GM23338 (cell line): Measurements from ENCODE around the gene CELA2A. TPM values are rescaled to one million over a fixed set of nuclear protein-coding genes. Genes with fewer than 3 reads are reported as not detected.

Experiments used
- ATAC-seq: fragments of 200-7000 bp; cut with Tn5 transposase; 3 replicates; pipeline ENCODE4 v1.9.1; 2020
- DNase-seq: peaks from one replicate; pipeline ENCODE4 v3.0.0-alpha.2; 2015; ENCODE audit warnings: low spot score
- H2AFZ ChIP-seq: fragments of 200-600 bp; sonication (generic); 2 replicates; pipeline ENCODE4 v1.8.0; 2016; ENCODE audit warnings: antibody characterized with exemption, mild to moderate bottlenecking, moderate library complexity
- H3F3A ChIP-seq: fragments of 200-600 bp; sonication (generic); replicated peaks from 2 replicates; pipeline ENCODE4 v1.8.0; 2017; ENCODE audit warnings: antibody characterized with exemption, mixed run types, low read depth
- H3K27ac ChIP-seq: fragments of 200-600 bp; sonication (generic); 2 replicates; pipeline ENCODE4 v1.6.1; 2016; ENCODE audit warnings: low read depth
- H3K27me3 ChIP-seq: fragments of 200-600 bp; sonication (generic); 2 replicates; pipeline ENCODE4 v1.8.0; 2016; ENCODE audit warnings: mild to moderate bottlenecking, mixed run types, moderate library complexity; ENCODE audit not compliant: insufficient read depth
- H3K36me3 ChIP-seq: fragments of 200-600 bp; sonication (generic); 2 replicates; pipeline ENCODE4 v1.8.0; 2016; ENCODE audit warnings: mild to moderate bottlenecking; ENCODE audit not compliant: insufficient read depth
- H3K4me1 ChIP-seq: fragments of 200-600 bp; sonication (generic); 2 replicates; pipeline ENCODE4 v1.8.0; 2016; ENCODE audit warnings: mild to moderate bottlenecking, moderate library complexity; ENCODE audit not compliant: insufficient read depth
- H3K4me2 ChIP-seq: fragments of 200-600 bp; sonication (generic); 2 replicates; pipeline ENCODE4 v1.7.1; 2017; ENCODE audit warnings: mixed run types
- H3K4me3 ChIP-seq: fragments of 200-600 bp; sonication (generic); 2 replicates; pipeline ENCODE4 v1.6.1; 2016; ENCODE audit warnings: mixed run types
- H3K79me2 ChIP-seq: fragments of 200-600 bp; sonication (generic); replicated peaks from 2 replicates; pipeline ENCODE4 v1.8.0; 2017; ENCODE audit warnings: mild to moderate bottlenecking; ENCODE audit not compliant: insufficient read depth
- H3K9me2 ChIP-seq: fragments of 200-600 bp; sonication (generic); 2 replicates; pipeline ENCODE4 v1.8.0; 2017; ENCODE audit not compliant: insufficient read depth
- H4K20me1 ChIP-seq: fragments of 200-600 bp; sonication (generic); replicated peaks from 2 replicates; pipeline ENCODE4 v1.8.0; 2017; ENCODE audit warnings: mild to moderate bottlenecking; ENCODE audit not compliant: insufficient read depth
- H3K27ac Mint-ChIP-seq: 2 replicates; pipeline ENCODE4 v1.8.0; 2020; ENCODE audit warnings: inconsistent platforms, mild to moderate bottlenecking, moderate library complexity, mixed read lengths
- H3K27me3 Mint-ChIP-seq: 3 replicates; pipeline ENCODE4 v1.8.0; 2022; ENCODE audit warnings: low read depth, mild to moderate bottlenecking, moderate library complexity, mixed read lengths, inconsistent platforms; ENCODE audit not compliant: insufficient read depth, poor library complexity
- H3K36me3 Mint-ChIP-seq: 3 replicates; pipeline ENCODE4 v1.8.0; 2021; ENCODE audit warnings: low read depth, mild to moderate bottlenecking, inconsistent platforms, moderate library complexity, mixed read lengths
- H3K4me1 Mint-ChIP-seq: 3 replicates; pipeline ENCODE4 v1.8.0; 2020; ENCODE audit warnings: mild to moderate bottlenecking, inconsistent platforms, mixed read lengths
- H3K4me3 Mint-ChIP-seq: 3 replicates; pipeline ENCODE4 v1.8.0; 2021; ENCODE audit warnings: moderate library complexity, mild to moderate bottlenecking, inconsistent platforms, mixed read lengths
- H3K9me3 Mint-ChIP-seq: 3 replicates; pipeline ENCODE4 v1.8.0; 2020; ENCODE audit warnings: moderate library complexity, mild to moderate bottlenecking, inconsistent platforms, mixed read lengths
- EZH2phosphoT487 ChIP-seq: fragments of 200-600 bp; sonication (generic); IDR thresholded peaks from one replicate; pipeline ENCODE4 v1.8.1; 2018; ENCODE audit warnings: antibody characterized with exemption; ENCODE audit not compliant: unreplicated experiment
- JUNB ChIP-seq: IDR thresholded peaks from one replicate; pipeline ENCODE4 v1.6.1; 2016; ENCODE audit warnings: antibody characterized with exemption; ENCODE audit not compliant: unreplicated experiment
- NANOG ChIP-seq: IDR thresholded peaks from 2 replicates; pipeline ENCODE4 v1.6.1; 2016; ENCODE audit warnings: antibody characterized with exemption, borderline replicate concordance
- STAT1 ChIP-seq: IDR thresholded peaks from one replicate; pipeline ENCODE4 v1.6.1; 2016; ENCODE audit warnings: antibody characterized with exemption; ENCODE audit not compliant: unreplicated experiment
- ZNF331 ChIP-seq: fragments of 250-450 bp; sonication (Bioruptor Pico); IDR thresholded peaks from 2 replicates; pipeline ENCODE4 v1.5.0; 2020; ENCODE audit warnings: low read depth, mild to moderate bottlenecking, moderate library complexity
- polyA plus RNA-seq: library from polyadenylated mRNA; unstranded; fragments of >200 nt; fragmentation: Nextera tagmentation; extraction: Ambion mirVana; gene quantifications from 2 replicates; pipeline ENCODE4 v1.2.1, GENCODE V29; 2016
- total RNA-seq: library from RNA; depleted of rRNA; stranded (reverse); fragments of >200 nt; shearing (Covaris generic); gene quantifications from 2 replicates; pipeline ENCODE4 v1.2.3, GENCODE V29; 2014
- TF ChIP-seq, protein P1 (sequence below), 2 experiments: fragments of 200-600 bp in 1 of 2; sonication (generic) in 1 of 2; conservative IDR thresholded peaks; 2 replicates each; pipeline versions ENCODE4 v1.5.1 to v1.6.1; 2016 to 2017; ENCODE audit warnings: antibody characterized with exemption in 2 of 2, low read depth in 2 of 2, mild to moderate bottlenecking in 2 of 2, moderate library complexity in 1 of 2
- TF ChIP-seq, protein P2 (sequence below): IDR thresholded peaks from one replicate; pipeline ENCODE4 v1.6.1; 2018; ENCODE audit warnings: antibody characterized with exemption; ENCODE audit not compliant: unreplicated experiment

The CELA2A gene
- total and polyA plus RNA-seq, 2 experiments from 2014 or later: not detected

DNA sequence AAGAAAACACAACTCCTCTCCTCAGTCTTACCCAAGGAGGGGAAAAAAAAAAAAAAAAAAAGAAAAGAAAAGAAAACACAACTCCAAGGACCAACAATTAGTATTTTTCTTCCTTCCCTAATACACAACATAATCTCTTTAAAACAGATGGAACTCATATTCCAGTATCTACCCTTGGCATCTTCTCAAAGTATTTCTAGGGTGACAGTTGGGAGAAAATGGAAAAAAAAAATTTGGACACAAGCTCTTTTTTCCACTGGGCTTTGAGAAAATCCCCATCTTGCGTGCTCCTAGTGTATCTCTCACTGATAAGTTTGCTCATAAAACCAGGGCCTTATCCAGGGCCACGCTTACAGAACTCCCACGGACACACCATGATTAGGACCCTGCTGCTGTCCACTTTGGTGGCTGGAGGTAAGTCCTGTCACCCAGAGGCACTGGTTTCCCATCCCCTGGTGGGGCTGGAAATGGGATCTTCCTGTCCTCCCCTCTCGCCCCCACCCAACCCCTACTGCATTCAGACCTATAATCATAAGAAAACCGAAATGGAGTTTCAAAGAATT, 19.3 kb downstream of the CELA2A start, which contains the start of gene CELA2B:
CELA2B (plus strand) TSS at position 353 of the 563 bp plus-strand sequence; CDS start at position 375, 22 bp downstream.
- Histone ChIP-seq H3K4me3 (no peak within 1 kb of the TSS), H4K20me1 (no peaks in the 10 kb centered on the region), H3K79me2 (no peaks in the 10 kb centered on the region), H3K4me1 (no peaks in the 10 kb centered on the region), H3F3A (no peaks in the 10 kb centered on the region), H3K9me2 (no peaks in the 10 kb centered on the region), H2AFZ (no peak within 1 kb of the TSS), H3K36me3 (no peaks in the 10 kb centered on the region), H3K27me3 (no peaks in the 10 kb centered on the region), H3K27ac (no peak within 1 kb of the TSS), H3K4me2 (no peak within 1 kb of the TSS)
- Mint-ChIP-seq H3K36me3 (no peaks in the 10 kb centered on the region), H3K4me3 (no peak within 1 kb of the TSS), H3K9me3 (no peaks in the 10 kb centered on the region), H3K27ac (no peak within 1 kb of the TSS), H3K4me1 (no peaks in the 10 kb centered on the region), H3K27me3 (peaks cover 1% of the 10 kb centered on the region)
- TF ChIP-seq NANOG: no peak
- TF ChIP-seq, protein P1, sequence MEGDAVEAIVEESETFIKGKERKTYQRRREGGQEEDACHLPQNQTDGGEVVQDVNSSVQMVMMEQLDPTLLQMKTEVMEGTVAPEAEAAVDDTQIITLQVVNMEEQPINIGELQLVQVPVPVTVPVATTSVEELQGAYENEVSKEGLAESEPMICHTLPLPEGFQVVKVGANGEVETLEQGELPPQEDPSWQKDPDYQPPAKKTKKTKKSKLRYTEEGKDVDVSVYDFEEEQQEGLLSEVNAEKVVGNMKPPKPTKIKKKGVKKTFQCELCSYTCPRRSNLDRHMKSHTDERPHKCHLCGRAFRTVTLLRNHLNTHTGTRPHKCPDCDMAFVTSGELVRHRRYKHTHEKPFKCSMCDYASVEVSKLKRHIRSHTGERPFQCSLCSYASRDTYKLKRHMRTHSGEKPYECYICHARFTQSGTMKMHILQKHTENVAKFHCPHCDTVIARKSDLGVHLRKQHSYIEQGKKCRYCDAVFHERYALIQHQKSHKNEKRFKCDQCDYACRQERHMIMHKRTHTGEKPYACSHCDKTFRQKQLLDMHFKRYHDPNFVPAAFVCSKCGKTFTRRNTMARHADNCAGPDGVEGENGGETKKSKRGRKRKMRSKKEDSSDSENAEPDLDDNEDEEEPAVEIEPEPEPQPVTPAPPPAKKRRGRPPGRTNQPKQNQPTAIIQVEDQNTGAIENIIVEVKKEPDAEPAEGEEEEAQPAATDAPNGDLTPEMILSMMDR (conservative IDR thresholded peaks at IDR 0.05; ENCODE audit: low read depth in 2 of 2): no peak
- no peak for TF ChIP-seq JUNB
- TF ChIP-seq ZNF331 (CRISPR knock-in tag): no peak
- TF ChIP-seq EZH2phosphoT487: no peak
- TF ChIP-seq, protein P2, sequence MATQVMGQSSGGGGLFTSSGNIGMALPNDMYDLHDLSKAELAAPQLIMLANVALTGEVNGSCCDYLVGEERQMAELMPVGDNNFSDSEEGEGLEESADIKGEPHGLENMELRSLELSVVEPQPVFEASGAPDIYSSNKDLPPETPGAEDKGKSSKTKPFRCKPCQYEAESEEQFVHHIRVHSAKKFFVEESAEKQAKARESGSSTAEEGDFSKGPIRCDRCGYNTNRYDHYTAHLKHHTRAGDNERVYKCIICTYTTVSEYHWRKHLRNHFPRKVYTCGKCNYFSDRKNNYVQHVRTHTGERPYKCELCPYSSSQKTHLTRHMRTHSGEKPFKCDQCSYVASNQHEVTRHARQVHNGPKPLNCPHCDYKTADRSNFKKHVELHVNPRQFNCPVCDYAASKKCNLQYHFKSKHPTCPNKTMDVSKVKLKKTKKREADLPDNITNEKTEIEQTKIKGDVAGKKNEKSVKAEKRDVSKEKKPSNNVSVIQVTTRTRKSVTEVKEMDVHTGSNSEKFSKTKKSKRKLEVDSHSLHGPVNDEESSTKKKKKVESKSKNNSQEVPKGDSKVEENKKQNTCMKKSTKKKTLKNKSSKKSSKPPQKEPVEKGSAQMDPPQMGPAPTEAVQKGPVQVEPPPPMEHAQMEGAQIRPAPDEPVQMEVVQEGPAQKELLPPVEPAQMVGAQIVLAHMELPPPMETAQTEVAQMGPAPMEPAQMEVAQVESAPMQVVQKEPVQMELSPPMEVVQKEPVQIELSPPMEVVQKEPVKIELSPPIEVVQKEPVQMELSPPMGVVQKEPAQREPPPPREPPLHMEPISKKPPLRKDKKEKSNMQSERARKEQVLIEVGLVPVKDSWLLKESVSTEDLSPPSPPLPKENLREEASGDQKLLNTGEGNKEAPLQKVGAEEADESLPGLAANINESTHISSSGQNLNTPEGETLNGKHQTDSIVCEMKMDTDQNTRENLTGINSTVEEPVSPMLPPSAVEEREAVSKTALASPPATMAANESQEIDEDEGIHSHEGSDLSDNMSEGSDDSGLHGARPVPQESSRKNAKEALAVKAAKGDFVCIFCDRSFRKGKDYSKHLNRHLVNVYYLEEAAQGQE: no peak
- TF ChIP-seq STAT1: no peak
- no peak for ATAC-seq
- no peak for DNase-seq

DNA sequence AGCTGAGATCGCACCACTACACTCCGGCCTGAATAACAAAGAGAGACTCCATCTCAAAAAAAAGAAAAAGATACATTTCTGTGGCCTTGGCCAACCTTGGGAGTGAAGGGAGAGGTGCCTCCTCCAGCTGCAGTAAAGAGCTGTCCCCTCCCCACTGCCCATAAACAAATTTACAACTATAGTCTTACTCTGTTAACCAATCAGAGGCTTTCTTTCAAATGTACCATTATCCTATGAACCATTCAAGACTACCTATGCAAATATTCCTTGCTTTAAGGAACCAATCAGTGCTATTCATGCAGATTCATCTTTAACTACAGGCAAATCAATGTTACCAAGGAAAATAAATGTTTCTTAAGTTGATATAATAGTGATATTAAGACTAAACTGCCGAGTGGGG, 20.4 kb downstream of the CELA2A start:
- no peaks in the 10 kb centered on the region for H3F3A ChIP-seq
- DNase-seq: peak; percentile 36
- H3K4me2 ChIP-seq: no peak overlapping the region
- H3K4me1 ChIP-seq: no peaks in the 10 kb centered on the region
- H3K79me2 ChIP-seq: no peaks in the 10 kb centered on the region
- H3K4me1 Mint-ChIP-seq: no peaks in the 10 kb centered on the region
- no peak overlapping the region for H3K27ac Mint-ChIP-seq
- H3K9me3 Mint-ChIP-seq: no peaks in the 10 kb centered on the region
- H3K9me2 ChIP-seq: no peaks in the 10 kb centered on the region
- H3K27ac ChIP-seq: no peak overlapping the region
- ATAC-seq: peak; percentile 42
- no peak overlapping the region for H3K4me3 ChIP-seq
- H4K20me1 ChIP-seq: no peaks in the 10 kb centered on the region; the same call in 1 of the 2 replicates
- TF ChIP-seq JUNB: no peak
- H3K4me3 Mint-ChIP-seq: no peak overlapping the region
- no peaks in the 10 kb centered on the region for H3K27me3 ChIP-seq
- no peaks in the 10 kb centered on the region for H3K36me3 ChIP-seq
- H2AFZ ChIP-seq: no peak overlapping the region
- no peaks in the 10 kb centered on the region for H3K36me3 Mint-ChIP-seq
- peaks cover 1% of the 10 kb centered on the region for H3K27me3 Mint-ChIP-seq
